GM12875 (cell line): Measurements from ENCODE around the gene TPP2.

ENCODE experiments used
- H3K4me3 ChIP-seq: one replicate; pipeline ENCODE4 v1.5.1; 2011; ENCODE audit warnings: low read depth, low read length, control low read depth
- TF ChIP-seq, protein P1 (sequence below): IDR thresholded peaks from 2 replicates; pipeline ENCODE4 v1.5.1; 2011; ENCODE audit warnings: low read depth, mild to moderate bottlenecking, control low read depth, inconsistent platforms, low read length, moderate library complexity, borderline replicate concordance; ENCODE audit not compliant: insufficient read depth

Gene TPP2

DNA sequence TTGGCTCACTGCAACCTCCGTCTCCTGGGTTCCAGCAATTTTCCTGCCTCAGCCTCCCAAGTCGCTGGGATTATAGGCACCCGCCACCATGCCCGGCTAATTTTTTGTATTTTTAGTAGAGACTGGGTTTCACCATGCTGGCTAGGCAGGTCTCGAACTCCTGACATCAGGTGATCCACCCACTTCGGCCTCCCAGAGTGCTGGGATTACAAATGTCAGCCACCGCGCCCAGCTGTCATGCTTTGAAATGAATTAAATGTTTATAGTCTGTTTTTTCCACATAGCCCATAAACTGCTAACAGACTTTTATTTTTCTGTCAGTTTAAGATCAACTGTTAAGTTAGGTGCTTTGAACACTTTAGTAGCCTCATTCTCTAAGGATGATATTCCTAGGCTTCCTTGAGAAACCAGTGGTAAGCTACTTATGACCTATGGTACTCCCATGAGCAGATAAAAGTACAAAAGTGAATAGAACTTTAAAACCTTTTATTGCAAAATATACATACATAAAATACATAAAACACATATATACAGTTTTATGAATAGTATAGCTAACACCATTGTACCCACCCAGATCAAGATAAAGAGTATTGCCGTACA lies 13.6 kb downstream of the TPP2 start:
- TF ChIP-seq, protein P1, sequence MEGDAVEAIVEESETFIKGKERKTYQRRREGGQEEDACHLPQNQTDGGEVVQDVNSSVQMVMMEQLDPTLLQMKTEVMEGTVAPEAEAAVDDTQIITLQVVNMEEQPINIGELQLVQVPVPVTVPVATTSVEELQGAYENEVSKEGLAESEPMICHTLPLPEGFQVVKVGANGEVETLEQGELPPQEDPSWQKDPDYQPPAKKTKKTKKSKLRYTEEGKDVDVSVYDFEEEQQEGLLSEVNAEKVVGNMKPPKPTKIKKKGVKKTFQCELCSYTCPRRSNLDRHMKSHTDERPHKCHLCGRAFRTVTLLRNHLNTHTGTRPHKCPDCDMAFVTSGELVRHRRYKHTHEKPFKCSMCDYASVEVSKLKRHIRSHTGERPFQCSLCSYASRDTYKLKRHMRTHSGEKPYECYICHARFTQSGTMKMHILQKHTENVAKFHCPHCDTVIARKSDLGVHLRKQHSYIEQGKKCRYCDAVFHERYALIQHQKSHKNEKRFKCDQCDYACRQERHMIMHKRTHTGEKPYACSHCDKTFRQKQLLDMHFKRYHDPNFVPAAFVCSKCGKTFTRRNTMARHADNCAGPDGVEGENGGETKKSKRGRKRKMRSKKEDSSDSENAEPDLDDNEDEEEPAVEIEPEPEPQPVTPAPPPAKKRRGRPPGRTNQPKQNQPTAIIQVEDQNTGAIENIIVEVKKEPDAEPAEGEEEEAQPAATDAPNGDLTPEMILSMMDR = no peak
- no peak overlapping the region for H3K4me3 ChIP-seq

DNA sequence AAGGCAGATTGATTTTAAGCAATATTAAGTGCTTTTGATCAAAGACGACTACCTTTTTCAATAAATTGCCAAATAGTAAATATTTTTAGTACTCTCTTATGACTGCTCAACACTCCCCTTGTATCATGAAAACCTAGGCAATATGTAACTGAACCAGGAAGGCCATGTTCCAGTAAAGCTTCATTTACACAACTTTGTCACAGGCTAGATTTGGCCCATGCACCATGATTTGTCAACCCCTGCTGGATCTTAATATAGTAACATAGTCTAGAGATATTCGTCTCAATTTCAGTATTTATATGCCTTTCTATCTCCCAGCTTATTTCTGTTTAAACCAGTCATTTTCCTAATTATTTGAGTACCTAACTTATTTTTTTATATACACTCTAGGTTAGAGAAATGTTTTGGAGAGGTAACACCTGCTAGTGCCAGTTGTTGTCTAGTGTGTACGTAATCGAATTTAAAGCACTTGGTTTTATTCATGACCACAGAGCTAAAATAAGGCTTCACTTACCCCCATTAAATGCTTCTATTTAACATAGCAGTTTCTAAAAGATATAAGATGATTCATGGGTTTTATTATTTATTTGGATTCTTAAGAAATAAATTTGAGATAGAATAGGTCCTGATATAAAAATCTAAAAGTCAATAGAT lies 21.0 kb downstream of the TPP2 start:
- TF ChIP-seq, protein P1 = no peak
- no peak overlapping the region for H3K4me3 ChIP-seq

DNA sequence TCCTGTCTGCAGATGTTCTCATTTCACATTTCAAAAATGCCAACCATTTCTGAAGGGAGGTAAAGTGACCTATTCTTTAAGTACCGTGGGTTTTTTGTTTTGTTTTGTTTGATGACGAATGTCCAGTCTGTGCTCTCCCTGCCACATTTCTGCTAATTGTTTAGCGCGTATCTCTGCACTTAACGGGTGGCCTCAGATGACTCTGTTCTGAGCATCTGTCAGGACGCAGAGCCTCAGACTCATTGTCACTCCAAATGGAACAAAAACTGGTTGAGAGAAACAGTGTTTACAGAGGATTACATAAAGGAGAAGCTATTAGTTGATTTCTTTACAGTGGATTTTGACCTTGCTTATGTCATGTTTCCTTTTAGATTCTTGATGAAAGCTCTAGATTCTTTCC lies 23.7 kb downstream of the TPP2 start:
- TF ChIP-seq, protein P1 = no peak
- H3K4me3 ChIP-seq = no peak overlapping the region

DNA sequence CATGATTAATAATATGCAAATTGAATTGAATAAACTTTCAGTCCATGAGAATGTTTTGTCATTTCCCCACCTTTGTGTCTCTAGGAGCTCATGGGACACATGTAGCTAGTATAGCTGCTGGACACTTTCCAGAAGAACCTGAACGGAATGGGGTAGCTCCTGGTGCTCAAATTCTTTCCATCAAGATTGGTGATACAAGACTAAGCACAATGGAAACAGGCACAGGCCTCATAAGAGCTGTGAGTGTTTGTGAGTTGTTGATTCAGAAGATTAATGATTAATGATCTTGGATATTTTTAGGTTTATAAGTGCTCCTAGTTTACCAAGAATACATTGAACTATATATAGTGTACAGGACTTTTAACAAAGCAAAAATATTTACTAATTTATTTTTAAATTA lies 30.1 kb downstream of the TPP2 start:
- no peak overlapping the region for H3K4me3 ChIP-seq
- TF ChIP-seq, protein P1 = no peak

DNA sequence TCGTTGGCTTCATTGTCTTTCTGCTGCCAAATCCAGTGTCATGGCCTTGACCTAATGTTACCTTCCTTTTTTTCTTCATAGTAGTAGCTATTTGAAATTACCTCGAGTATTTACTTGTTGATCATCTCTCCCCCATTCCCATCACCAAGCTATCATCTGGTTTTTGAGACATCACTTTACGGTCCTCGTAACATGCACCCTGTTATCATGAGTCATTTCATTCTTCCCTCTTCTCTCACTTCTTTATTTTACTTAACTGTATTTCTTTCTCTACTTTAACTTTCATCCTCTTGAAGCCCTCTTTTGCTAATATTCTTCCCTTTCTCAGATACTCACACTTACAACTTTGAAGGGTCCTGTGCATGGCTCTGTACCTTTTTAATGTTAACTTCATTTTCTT lies 31.8 kb downstream of the TPP2 start:
- TF ChIP-seq, protein P1 = no peak
- no peak overlapping the region for H3K4me3 ChIP-seq

DNA sequence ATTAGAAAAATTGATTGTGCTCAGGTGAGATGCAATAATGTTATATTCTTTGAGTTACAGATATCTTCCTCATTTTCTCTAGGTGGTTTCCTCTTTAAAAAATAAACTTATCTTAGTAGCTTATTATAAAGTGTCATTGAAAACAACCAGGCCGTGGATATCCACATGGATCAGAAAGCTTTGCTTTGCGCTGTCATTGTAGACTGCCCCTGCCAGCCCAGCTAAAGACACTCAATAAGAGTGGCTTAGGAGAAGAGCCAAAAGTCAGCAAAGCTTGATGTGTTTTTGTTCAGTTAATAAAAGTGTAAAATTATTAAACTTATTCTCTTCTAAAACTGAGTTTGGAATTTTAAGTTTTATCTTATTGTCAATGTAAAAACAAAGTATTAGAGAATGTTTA lies 34.4 kb downstream of the TPP2 start:
- H3K4me3 ChIP-seq = no peak overlapping the region
- TF ChIP-seq, protein P1 = no peak

DNA sequence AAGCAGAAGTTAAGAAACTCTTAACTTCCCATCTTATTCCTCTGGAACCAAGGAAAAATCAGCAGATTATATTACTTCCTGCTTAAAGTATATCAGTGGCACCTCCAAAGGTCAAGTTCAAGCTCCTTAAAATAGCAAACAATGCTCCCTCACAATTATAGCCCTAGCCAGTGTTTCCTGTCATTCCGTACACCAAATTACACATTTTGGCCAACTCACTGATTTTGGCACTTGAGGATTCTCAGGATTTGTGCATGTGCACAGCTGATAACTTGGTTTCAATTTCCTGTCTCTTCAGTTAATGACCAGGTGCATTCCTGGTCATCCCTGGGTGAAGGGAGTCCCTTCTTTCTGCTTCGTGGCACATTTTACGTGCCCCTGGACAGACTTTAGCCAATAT lies 42.0 kb downstream of the TPP2 start:
- TF ChIP-seq, protein P1 = no peak
- H3K4me3 ChIP-seq = no peak overlapping the region
